Erythroblast (primary cell): ENCODE data around the gene TXNDC5.
"Not testable (repeated sequence)": the region's sequence is repeated elsewhere in the genome, so short reads cannot be mapped to it uniquely, and the experiment has no call there.

Experiments used
- DNase-seq, 2 experiments: peaks; one replicate each; lab custom pipeline; 2025; lab: John Stamatoyannopoulos, UW
- GATA1 ChIP-seq: IDR thresholded peaks from 2 replicates; pipeline ENCODE4 v1.6.1; 2011; ENCODE audit warnings: low read depth, mild to moderate bottlenecking, control low read depth, low read length, moderate library complexity
- POLR2A ChIP-seq: IDR thresholded peaks from 2 replicates; pipeline ENCODE4 v1.6.1; 2011; ENCODE audit warnings: mild to moderate bottlenecking, low read length

Gene TXNDC5

GRCh38 chr6:7897461-7898192 lies 13.0 kb downstream of the TXNDC5 start:
- DNase-seq = no peak

GRCh38 chr6:7896465-7896987 lies 14.1 kb downstream of the TXNDC5 start:
- TF ChIP-seq GATA1 (no peak), POLR2A (no peak)
- no peak for DNase-seq

More at GRCh38 chr6:7897461-7898192, 13.0 kb downstream of the TXNDC5 start:
- TF ChIP-seq POLR2A (no peak), GATA1 (no peak)

GRCh38 chr6:7895125-7895423 lies 15.5 kb downstream of the TXNDC5 start:
- TF ChIP-seq POLR2A = no peak
- TF ChIP-seq GATA1 = no peak
- DNase-seq = no peak

- TF ChIP-seq POLR2A (no peak), GATA1 (no peak)
- peak in 1 of 2 experiments; percentile 54 for DNase-seq
Measured at GRCh38 chr6:7894262-7895124, 16.1 kb downstream of the TXNDC5 start.

- TF ChIP-seq POLR2A (no peak), GATA1 (no peak)
- DNase-seq = no peak
Measured at GRCh38 chr6:7893342-7893741, 17.2 kb downstream of the TXNDC5 start.

GRCh38 chr6:7892367-7892766 lies 18.2 kb downstream of the TXNDC5 start:
- DNase-seq = not testable (repeated sequence)

- no peak for TF ChIP-seq POLR2A
- TF ChIP-seq GATA1 = no peak
- no peak for DNase-seq
Measured at GRCh38 chr6:7891078-7891872, 19.3 kb downstream of the TXNDC5 start.

GRCh38 chr6:7888587-7889357 lies 21.8 kb downstream of the TXNDC5 start:
- no peak for TF ChIP-seq POLR2A
- TF ChIP-seq GATA1 = no peak
- no peak for DNase-seq

- DNase-seq = no peak
Measured at GRCh38 chr6:7887278-7887991, 23.2 kb downstream of the TXNDC5 start.

GRCh38 chr6:7886132-7886531 lies 24.5 kb downstream of the TXNDC5 start:
- DNase-seq = no peak
- no peak for TF ChIP-seq GATA1
- no peak for TF ChIP-seq POLR2A

More at GRCh38 chr6:7887278-7887991, 23.2 kb downstream of the TXNDC5 start:
- no peak for TF ChIP-seq GATA1
- TF ChIP-seq POLR2A = no peak

- TF ChIP-seq GATA1 (no peak), POLR2A (no peak)
- no peak for DNase-seq
Measured at GRCh38 chr6:7883381-7883780, 27.2 kb downstream of the TXNDC5 start.

- TF ChIP-seq POLR2A = no peak
- no peak for DNase-seq
Measured at GRCh38 chr6:7882505-7883257, 27.9 kb downstream of the TXNDC5 start.
